Middle frontal gyrus (tissue), 1 donor: ENCODE results near the gene CHKB.

ENCODE experiments used
- DNase-seq: peaks from one replicate; pipeline ENCODE4 v3.0.0-alpha.2; 2015; ENCODE audit warnings: low spot score; ENCODE audit errors: extremely low spot score

CHKB gene

GRCh38 chr22:50600538-50600937 is 17.9 kb upstream of the CHKB start, which contains the start of gene MAPK8IP2:
MAPK8IP2 (plus strand) TSS chr22:50600793; CDS start chr22:50600819, 26 bp downstream.
- no peak for DNase-seq

- DNase-seq = no peak
Observed at GRCh38 chr22:50599816-50600455, 17.3 kb upstream of the CHKB start.

GRCh38 chr22:50597097-50597496 is 14.4 kb upstream of the CHKB start:
- DNase-seq = no peak

GRCh38 chr22:50595189-50595588 is 12.5 kb upstream of the CHKB start:
- DNase-seq = no peak

- no peak for DNase-seq
Observed at GRCh38 chr22:50587407-50587806, 4.8 kb upstream of the CHKB start.

GRCh38 chr22:50586416-50586815 is 3.8 kb upstream of the CHKB start:
- DNase-seq = no peak

GRCh38 chr22:50585781-50586180 is 3.1 kb upstream of the CHKB start:
- no peak for DNase-seq

- no peak for DNase-seq
Observed at GRCh38 chr22:50585238-50585637, 2.6 kb upstream of the CHKB start.

- DNase-seq = no peak
Observed at GRCh38 chr22:50584106-50585096, 1.8 kb upstream of the CHKB start.

- no peak for DNase-seq
Observed at GRCh38 chr22:50583294-50583861, 729 bp upstream of the CHKB start.

GRCh38 chr22:50581950-50582492 is 628 bp downstream of the CHKB start:
- DNase-seq = no peak

- DNase-seq = no peak
Observed at GRCh38 chr22:50581031-50581949, 1.4 kb downstream of the CHKB start.

- DNase-seq = no peak
Observed at GRCh38 chr22:50579752-50580151, 2.9 kb downstream of the CHKB start.

GRCh38 chr22:50578776-50579310 is 3.8 kb downstream of the CHKB start:
- no peak for DNase-seq

GRCh38 chr22:50577987-50578775 is 4.5 kb downstream of the CHKB start, which contains the start of gene CPT1B:
CPT1B (minus strand) TSS chr22:50578427; CDS start chr22:50577915, 512 bp downstream.
- no peak for DNase-seq

- DNase-seq = no peak
Observed at GRCh38 chr22:50577697-50577986, 5.0 kb downstream of the CHKB start.

- DNase-seq = no peak
Observed at GRCh38 chr22:50576806-50577696, 5.6 kb downstream of the CHKB start.

GRCh38 chr22:50576070-50576469 is 6.6 kb downstream of the CHKB start:
- DNase-seq = no peak
